K562 (cell line): ENCODE measurements around the gene C2CD4B. TPM values are rescaled to one million over a fixed set of nuclear protein-coding genes. Genes with fewer than 3 reads are reported as not detected.

Experiments
- ATAC-seq: fragments of 200-7000 bp; cut with Tn5 transposase; 3 replicates; pipeline ENCODE4 v1.9.1; 2020; ENCODE audit warnings: moderate library complexity
- BruUV-seq: library from RNA; stranded (reverse); fragments of 400-500 nt; replicated peaks from 2 replicates; lab custom pipeline; 2021; lab: Mats Ljungman, UMichigan
- CTCF ChIA-PET: fragments of 300-600 bp; formaldehyde crosslinking; extraction: SDS; loops from one replicate; lab custom pipeline; 2021; ENCODE audit warnings: low intra/inter-chr PET ratio; lab: Yijun Ruan, JAX
- POLR2A ChIA-PET: fragments of 300-600, 350-650 bp; sonication (Branson Sonifier 250); formaldehyde crosslinking; extraction: SDS; loops from one replicate; lab custom pipeline; 2021; ENCODE audit warnings: antibody characterized with exemption, inconsistent platforms; lab: Yijun Ruan, JAX
- DNase-seq, 4 experiments: peaks; one replicate each; pipeline versions ENCODE4 v3.0.0 to v3.0.0-alpha.2; 2011 to 2018; ENCODE audit warnings: low spot score in 3 of 4, mixed read lengths in 3 of 4; ENCODE audit errors: extremely low read depth in 1 of 4
- FAIRE-seq: peaks from 2 replicates; lab custom pipeline; 2011; peaks lifted over from hg19 to GRCh38; lab: Jason Lieb, UNC
- H2AFZ ChIP-seq: 2 replicates; pipeline ENCODE4 v1.6.0; 2011; ENCODE audit warnings: low read depth, low read length, control low read depth, inconsistent platforms
- H3K27ac ChIP-seq: fragments of 200-600 bp; 3 replicates; pipeline ENCODE4 v1.8.0; 2011; ENCODE audit warnings: low read depth, mild to moderate bottlenecking, control low read depth, inconsistent platforms, low read length, moderate library complexity, mixed read lengths; ENCODE audit errors: extremely low read depth
- H3K27me3 ChIP-seq, 2 experiments: fragments of 300-600 bp in 1 of 2; 2 replicates in 1 of 2; 3 replicates in 1 of 2; pipeline versions ENCODE4 v1.6.0 to v1.8.0; 2011; ENCODE audit warnings: inconsistent platforms in 2 of 2, low read length in 2 of 2, mild to moderate bottlenecking in 1 of 2, mixed read lengths in 1 of 2, moderate library complexity in 1 of 2; ENCODE audit not compliant: control insufficient read depth in 2 of 2, insufficient read depth in 2 of 2
- H3K36me3 ChIP-seq: fragments of 300-600 bp; 3 replicates; pipeline ENCODE4 v1.8.0; 2011; ENCODE audit warnings: mild to moderate bottlenecking, low read length, inconsistent platforms; ENCODE audit not compliant: control insufficient read depth, insufficient read depth
- H3K4me1 ChIP-seq, 2 experiments: fragments of 200-600 bp in 1 of 2; replicated peaks in 1 of 2; 2 replicates in 1 of 2; 3 replicates in 1 of 2; pipeline versions ENCODE4 v1.5.1 to v1.8.0; 2011; ENCODE audit warnings: inconsistent platforms in 2 of 2, low read length in 2 of 2, mild to moderate bottlenecking in 1 of 2, mixed read lengths in 1 of 2, moderate library complexity in 1 of 2; ENCODE audit not compliant: control insufficient read depth in 2 of 2, insufficient read depth in 2 of 2
- H3K4me2 ChIP-seq: 2 replicates; pipeline ENCODE4 v1.6.1; 2011; ENCODE audit warnings: low read length, control low read depth, inconsistent platforms, mixed read lengths; ENCODE audit not compliant: insufficient read depth
- H3K4me3 ChIP-seq: fragments of 200-600 bp; sonication (generic), shearing (Covaris generic); 2 replicates; pipeline ENCODE4 v1.5.1; 2016; ENCODE audit warnings: control low read depth, inconsistent platforms
- H3K79me2 ChIP-seq: fragments of 200-600 bp; 3 replicates; pipeline ENCODE4 v1.8.0; 2011; ENCODE audit warnings: low read length, inconsistent platforms; ENCODE audit not compliant: control insufficient read depth, insufficient read depth
- H3K9ac ChIP-seq, 2 experiments: 2 replicates each; pipeline versions ENCODE4 v1.6.0 to v1.6.1; 2011; ENCODE audit warnings: low read depth in 2 of 2, low read length in 2 of 2, control low read depth in 1 of 2, inconsistent platforms in 1 of 2, mild to moderate bottlenecking in 1 of 2, mixed read lengths in 1 of 2; ENCODE audit not compliant: insufficient read depth in 1 of 2
- H3K9me1 ChIP-seq: one replicate; pipeline ENCODE4 v1.6.0; 2011; ENCODE audit warnings: inconsistent platforms, mild to moderate bottlenecking, low read length, moderate library complexity; ENCODE audit not compliant: control insufficient read depth, insufficient read depth
- H3K9me3 ChIP-seq: replicated peaks from 2 replicates; pipeline ENCODE4 v1.5.1; 2011; ENCODE audit warnings: low read depth, low read length, inconsistent platforms; ENCODE audit not compliant: control insufficient read depth, insufficient read depth
- H4K20me1 ChIP-seq: replicated peaks from 2 replicates; pipeline ENCODE4 v1.6.1; 2011; ENCODE audit warnings: low read length, inconsistent platforms, mixed read lengths; ENCODE audit not compliant: control insufficient read depth, insufficient read depth
- CTBP1 ChIP-seq: fragments of 450-650 bp; IDR thresholded peaks from 2 replicates; pipeline ENCODE4 v1.6.1; 2016; ENCODE audit warnings: borderline replicate concordance
- FOXA3 ChIP-seq, 2 experiments: fragments of 450-650 bp in 1 of 2; sonication (generic) in 1 of 2; formaldehyde crosslinking; IDR thresholded peaks in 1 of 2; conservative IDR thresholded peaks in 1 of 2; 2 replicates each; pipeline versions ENCODE4 v1.4.0 to v1.8.0; 2020 to 2022; ENCODE audit warnings: mild to moderate bottlenecking in 2 of 2, missing genetic modification reagents in 1 of 2
- MEIS2 ChIP-seq: fragments of 450-650 bp; IDR thresholded peaks from 2 replicates; pipeline ENCODE4 v1.6.1; 2014; ENCODE audit warnings: mild to moderate bottlenecking; ENCODE audit not compliant: partially characterized antibody
- RBM15 ChIP-seq: fragments of 200-400 bp; formaldehyde crosslinking; IDR thresholded peaks from 2 replicates; pipeline ENCODE4 v1.6.1; 2018; ENCODE audit warnings: mild to moderate bottlenecking, low read length, moderate library complexity; ENCODE audit not compliant: insufficient read depth
- SMAD2 ChIP-seq: fragments of 150-350 bp; IDR thresholded peaks from 2 replicates; pipeline ENCODE4 v1.6.1; 2014; ENCODE audit warnings: low read depth, mild to moderate bottlenecking, low read length
- SPI1 ChIP-seq: IDR thresholded peaks from 2 replicates; pipeline ENCODE4 v1.6.1; 2011; ENCODE audit warnings: low read depth, low read length, control low read depth, borderline replicate concordance
- SREBF2 ChIP-seq: sonication (generic); formaldehyde crosslinking; IDR thresholded peaks from 2 replicates; pipeline ENCODE4 v1.4.0; 2020; ENCODE audit warnings: mild to moderate bottlenecking, missing genetic modification reagents
- WGBS: fragments of 100-300 bp; shearing (Covaris generic); methylation state at CpG from one replicate; pipeline ENCODE4 v1.1.6; 2016; ENCODE audit warnings: low coverage, mixed read lengths; ENCODE audit not compliant: insufficient coverage; ENCODE audit errors: missing lambda C conversion rate; 5-methylcytosine and 5-hydroxymethylcytosine counted together
- in situ Hi-C: fragments of 300-500 bp; cut with MboI; formaldehyde crosslinking; loops from 4 replicates; pipeline ENCODE4 v1.15.0; 2018; ENCODE audit warnings: inconsistent platforms, mixed read lengths
- intact Hi-C: fragments of 100-400 bp; cut with micrococcal nuclease; formaldehyde crosslinking; loops from 2 replicates; pipeline ENCODE4 v1.14.2; 2022
- polyA plus RNA-seq, 8 experiments: library from polyadenylated mRNA; depleted of rRNA in 4 of 8; stranded (reverse) in 5 of 8; unstranded in 3 of 8; fragments of >200 nt; fragmentation: Nextera tagmentation in 2 of 8; fragmentation: Illumina TruSeq in 1 of 8; extraction: Ambion mirVana in 2 of 8; extraction: Trizol in 1 of 8; gene quantifications; 2 replicates each; pipeline versions ENCODE4 v1.2.1 to v1.2.3, GENCODE V29; 2011 to 2014; ENCODE audit warnings: inconsistent platforms in 1 of 8, missing spikeins in 1 of 8
- total RNA-seq, 7 experiments: library from RNA; depleted of rRNA in 6 of 7; stranded (reverse); fragments of >200 nt in 6 of 7; fragmentation: Illumina TruSeq in 2 of 7; extraction: Trizol in 2 of 7; gene quantifications; 2 replicates each; pipeline versions ENCODE4 v1.2.1 to v1.2.3, GENCODE V29; 2011 to 2021; ENCODE audit warnings: low replicate concordance in 1 of 7

Gene C2CD4B
- total and polyA plus RNA-seq, 9 of the 15 experiments (the other 6 are each of a cell fraction or from before 2014, with no cell fraction given) = 0.11 TPM; not detected in 8

DNA sequence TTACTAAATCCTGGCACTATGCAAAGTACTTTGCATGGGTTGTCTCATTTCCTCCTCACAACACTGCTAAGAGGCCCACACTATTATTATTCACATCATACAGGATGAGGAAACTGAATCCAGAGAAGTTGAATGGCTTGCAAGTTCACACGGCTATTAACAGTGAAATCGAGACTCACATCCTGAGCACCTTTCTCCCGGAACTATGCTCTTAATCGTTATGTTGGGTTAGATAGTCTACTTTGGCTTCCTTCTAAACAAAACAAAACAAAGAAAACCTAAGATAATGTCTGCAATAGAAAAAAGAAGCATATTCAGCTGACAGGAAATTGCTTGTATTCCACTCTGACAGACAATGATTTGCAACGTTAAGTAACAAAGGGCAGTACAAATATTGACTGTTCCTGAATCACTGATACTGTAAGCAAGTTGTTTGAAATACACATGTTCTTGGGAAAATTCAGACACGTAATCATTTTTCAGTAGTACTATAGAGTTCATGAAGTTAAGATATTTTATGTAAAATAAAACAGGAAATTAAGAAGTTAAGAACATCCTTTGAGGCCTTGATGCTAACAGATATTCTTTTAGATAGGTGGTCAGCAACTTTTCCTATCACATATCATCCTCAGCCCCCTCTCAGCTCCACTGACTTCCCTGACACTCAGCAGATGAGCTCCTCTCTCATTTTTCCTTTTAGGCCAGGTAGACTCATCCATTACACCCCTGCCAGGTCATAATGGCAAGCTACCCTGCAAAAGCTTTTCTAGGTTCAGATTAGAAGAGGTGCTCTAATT is 40.7 kb downstream of the C2CD4B start:
- H3K9me1 ChIP-seq = no peaks in the 10 kb centered on the region
- peak in 1 of 2 experiments; percentile 75; a peak in 2 of 4 replicates for TF ChIP-seq FOXA3 (CRISPR knock-in tag; conservative IDR thresholded peaks at IDR 0.05 in 1 of 2, IDR thresholded peaks at IDR 0.05 in 1 of 2)
- TF ChIP-seq SREBF2 (CRISPR knock-in tag) = no peak
- peak; percentile 10 for TF ChIP-seq MEIS2
- 5% methylated on average over 6 of the region's 6 CpGs for WGBS
- no peak for DNase-seq
- no peak overlapping the region for H3K9ac ChIP-seq
- in situ Hi-C loops (no loop called here), intact Hi-C loops (no loop called here)
- ChIA-PET CTCF (interaction anchor here (1.2 kb wide), 1 partner anchor 130 kb away, joined by 5 read pairs; no protein-coding TSS in a partner anchor), POLR2A (no interaction called here)
- no peak overlapping the region for H3K4me2 ChIP-seq
- no peaks in the 10 kb centered on the region for H3K9me3 ChIP-seq
- FAIRE-seq = no peak
- no TSS peak for BruUV-seq
- H3K79me2 ChIP-seq = no peaks in the 10 kb centered on the region
- ATAC-seq = no peak
- H3K4me1 ChIP-seq = 0 out of 5 replicates have a peak, but pooled peaks cover 0 to 1% of the 10 kb centered on the region in 2 experiments
- H3K4me3 ChIP-seq = no peak overlapping the region
- no peak overlapping the region for H3K27ac ChIP-seq
- H4K20me1 ChIP-seq = no peaks in the 10 kb centered on the region
- H3K36me3 ChIP-seq = no peaks in the 10 kb centered on the region
- no peak overlapping the region for H2AFZ ChIP-seq
- H3K27me3 ChIP-seq = no peaks in the 10 kb centered on the region

GRCh38 chr15:62122249-62122648 is 42.8 kb downstream of the C2CD4B start:
- WGBS = 14% methylated on average over 2 of the region's 2 CpGs
- no peak for DNase-seq
- TF ChIP-seq SPI1 (peak; percentile 97), RBM15 (no peak), CTBP1 (0 out of 2 replicates have a peak, but pooled peaks have one; percentile 26), SMAD2 (no peak)
- TF ChIP-seq, all 486 proteins: peak for 2
- Histone ChIP-seq H3K36me3 (no peaks in the 10 kb centered on the region), H3K4me2 (no peak overlapping the region), H3K27me3 (peaks cover 6 to 11% of the 10 kb centered on the region in 2 experiments; a peak in 4 of 5 replicates), H3K27ac (no peak overlapping the region), H3K4me3 (no peak overlapping the region), H3K4me1 (peaks cover 0 to 6% of the 10 kb centered on the region in 2 experiments; a peak in 2 of 5 replicates), H3K9me3 (no peaks in the 10 kb centered on the region), H4K20me1 (no peaks in the 10 kb centered on the region), H3K9me1 (no peaks in the 10 kb centered on the region), H3K9ac (no peak overlapping the region), H2AFZ (no peak overlapping the region), H3K79me2 (no peaks in the 10 kb centered on the region)
- CTCF ChIA-PET = no interaction called here
- no TSS peak for BruUV-seq
- intact Hi-C loops = no loop called here
- no peak for FAIRE-seq
- ATAC-seq = no peak
- in situ Hi-C loops = no loop called here
- POLR2A ChIA-PET = no interaction called here
